AG09309 (cell line): Measurements from ENCODE around the gene FIBCD1.

ENCODE experiments used
- DNase-seq: peaks from one replicate; pipeline ENCODE4 v3.0.0-alpha.2; 2010; ENCODE audit warnings: low read depth
- H3K4me3 ChIP-seq: 2 replicates; pipeline ENCODE4 v1.5.1; 2011; ENCODE audit warnings: mild to moderate bottlenecking, low read depth, low read length, moderate library complexity; ENCODE audit not compliant: control insufficient read depth
- CTCF ChIP-seq: IDR thresholded peaks from 2 replicates; pipeline ENCODE4 v1.5.1; 2011; ENCODE audit warnings: mild to moderate bottlenecking, low read depth, low read length, inconsistent platforms; ENCODE audit not compliant: insufficient read depth, control insufficient read depth; ENCODE audit errors: missing control alignments

The FIBCD1 gene

GRCh38 chr9:130896233-130897014 is 42.6 kb downstream of the FIBCD1 start, which contains the start of gene QRFP:
TSS of gene QRFP (minus strand) at chr9:130896812. CDS start at chr9:130893838, 2,974 bp downstream.
- TF ChIP-seq CTCF, result no peak
- DNase-seq, result no peak
- H3K4me3 ChIP-seq, result no peak within 1 kb of the TSS

- no peak for TF ChIP-seq CTCF
- H3K4me3 ChIP-seq, result no peak overlapping the region
- DNase-seq, result no peak
Measured at GRCh38 chr9:130895481-130896232, 43.4 kb downstream of the FIBCD1 start.

GRCh38 chr9:130895038-130895437 is 44.0 kb downstream of the FIBCD1 start:
- no peak for TF ChIP-seq CTCF
- DNase-seq, result no peak
- no peak overlapping the region for H3K4me3 ChIP-seq

GRCh38 chr9:130894546-130894945 is 44.5 kb downstream of the FIBCD1 start:
- H3K4me3 ChIP-seq, result no peak overlapping the region
- TF ChIP-seq CTCF, result no peak
- DNase-seq, result no peak

GRCh38 chr9:130893341-130894101 is 45.5 kb downstream of the FIBCD1 start:
- TF ChIP-seq CTCF, result no peak
- no peak overlapping the region for H3K4me3 ChIP-seq
- no peak for DNase-seq

GRCh38 chr9:130892477-130893304 is 46.4 kb downstream of the FIBCD1 start:
- no peak for DNase-seq
- TF ChIP-seq CTCF, result no peak
- no peak overlapping the region for H3K4me3 ChIP-seq
